ENCODE results near the gene JAML. TPM values are rescaled to one million over a fixed set of nuclear protein-coding genes. Genes with fewer than 3 reads are reported as not detected.

JAML gene
- total and polyA plus RNA-seq, 2 of the 13 experiments (the other 11 are each of a cell fraction or from before 2014, with no cell fraction given), result 2.0 to 3.3 TPM

DNA sequence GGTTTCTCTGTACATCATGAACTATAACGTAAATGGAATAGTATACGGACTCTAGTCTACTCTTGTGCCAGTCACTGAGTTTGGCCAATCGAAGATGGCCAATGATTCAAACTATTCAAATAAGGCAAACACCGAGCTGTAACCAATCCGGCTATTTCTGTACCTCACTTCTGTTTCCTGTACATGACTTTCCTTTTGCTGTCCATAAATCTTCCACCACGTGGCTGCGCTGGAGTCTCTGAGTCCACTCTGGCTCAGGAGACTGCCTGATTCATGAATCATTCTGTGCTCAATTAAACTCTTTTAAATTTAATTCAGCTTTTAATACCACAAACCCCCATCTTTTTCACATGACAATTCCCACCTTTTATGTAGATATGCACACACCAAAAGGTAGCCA, 1.5 kb upstream of the JAML start:
- 93% methylated on average over 7 of the region's 7 CpGs for WGBS (ENCODE audit: low lambda C conversion rate)
- Histone ChIP-seq H3K4me2 (ENCODE audit: low read depth, low read length) (no peak overlapping the region), H3K36me3 (replicated peaks in 1 of 2; ENCODE audit: control insufficient read depth in 1 of 2, insufficient read depth in 2 of 2, low read length in 2 of 2) (peaks cover 0 to 6% of the 10 kb centered on the region in 2 experiments; a peak in 3 of 5 replicates), H4K20me1 (ENCODE audit: insufficient read depth, low read length) (no peaks in the 10 kb centered on the region), H3K27ac (ENCODE audit: extremely low read length, insufficient read depth, low read length) (no peak overlapping the region), H3K79me2 (ENCODE audit: insufficient read depth, low read length) (no peaks in the 10 kb centered on the region), H3K9ac (ENCODE audit: insufficient read depth, low read depth, low read length) (no peak overlapping the region), H3K4me3 (replicated peaks in 1 of 3; ENCODE audit: insufficient read depth in 1 of 3, low read depth in 2 of 3, low read length in 3 of 3) (no peak overlapping the region), H3K27me3 (ENCODE audit: control insufficient read depth in 1 of 2, insufficient read depth in 2 of 2, low read length in 2 of 2) (no peaks in the 10 kb centered on the region), H3K9me3 (ENCODE audit: low read length) (no peaks in the 10 kb centered on the region), H3K4me1 (ENCODE audit: insufficient read depth, low read length) (no peaks in the 10 kb centered on the region), H2AFZ (ENCODE audit: low read length) (no peak overlapping the region)
- BruUV-seq (replicated peaks), result no TSS peak
- in situ Hi-C loops (cut with HindIII; ENCODE audit: extremely low pct_ligation_motif_present, low pct_unique_long_range_greater_than_20kb), result no loop called here
- CTCF ChIA-PET (ENCODE audit: low intra/inter-chr PET ratio, low total read pairs), result no interaction called here
- POLR2A ChIA-PET, result interaction anchor here (1.5 kb wide), 1 partner anchor 14 kb away, joined by 3 read pairs; no protein-coding TSS in a partner anchor
- FAIRE-seq, result no peak
- no peak for DNase-seq (ENCODE audit: low spot score)
- ATAC-seq, result no peak
- TF ChIP-seq MAFF (IDR thresholded peaks at IDR 0.05; ENCODE audit: low read depth, low read length) (no peak), ZNF674 (CRISPR knock-in tag; IDR thresholded peaks at IDR 0.05; ENCODE audit: low read depth) (no peak), ZNF616 (CRISPR knock-in tag; IDR thresholded peaks at IDR 0.05; ENCODE audit: low read depth) (no peak), ZNF749 (CRISPR knock-in tag; IDR thresholded peaks at IDR 0.05; ENCODE audit: borderline replicate concordance) (no peak), GRHL1 (CRISPR knock-in tag; conservative IDR thresholded peaks at IDR 0.05) (no peak), ZNF530 (CRISPR knock-in tag; IDR thresholded peaks at IDR 0.05; ENCODE audit: low read depth) (no peak), XBP1 (CRISPR knock-in tag; IDR thresholded peaks at IDR 0.05) (no peak), SAFB2 (CRISPR knock-in tag; IDR thresholded peaks at IDR 0.05; ENCODE audit: borderline replicate concordance, low read depth) (no peak), ZNF781 (CRISPR knock-in tag; IDR thresholded peaks at IDR 0.05; ENCODE audit: borderline replicate concordance, not compliant biosample characterization) (no peak), KMT2B (CRISPR knock-in tag; IDR thresholded peaks at IDR 0.05) (no peak), MAFG (CRISPR knock-in tag; IDR thresholded peaks at IDR 0.05) (no peak), CENPBD1 (CRISPR knock-in tag; IDR thresholded peaks at IDR 0.05; ENCODE audit: borderline replicate concordance, low read depth) (no peak), ZKSCAN1 (IDR thresholded peaks at IDR 0.05; ENCODE audit: low read length) (no peak), AGO2 (optimal IDR thresholded peaks at IDR 0.05; ENCODE audit: low read depth, low read length) (no peak), NFYB (CRISPR knock-in tag; IDR thresholded peaks at IDR 0.05) (no peak)
- TF ChIP-seq, protein P1, sequence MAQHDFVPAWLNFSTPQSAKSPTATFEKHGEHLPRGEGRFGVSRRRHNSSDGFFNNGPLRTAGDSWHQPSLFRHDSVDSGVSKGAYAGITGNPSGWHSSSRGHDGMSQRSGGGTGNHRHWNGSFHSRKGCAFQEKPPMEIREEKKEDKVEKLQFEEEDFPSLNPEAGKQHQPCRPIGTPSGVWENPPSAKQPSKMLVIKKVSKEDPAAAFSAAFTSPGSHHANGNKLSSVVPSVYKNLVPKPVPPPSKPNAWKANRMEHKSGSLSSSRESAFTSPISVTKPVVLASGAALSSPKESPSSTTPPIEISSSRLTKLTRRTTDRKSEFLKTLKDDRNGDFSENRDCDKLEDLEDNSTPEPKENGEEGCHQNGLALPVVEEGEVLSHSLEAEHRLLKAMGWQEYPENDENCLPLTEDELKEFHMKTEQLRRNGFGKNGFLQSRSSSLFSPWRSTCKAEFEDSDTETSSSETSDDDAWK (CRISPR knock-in tag; IDR thresholded peaks at IDR 0.05), result no peak
- TF ChIP-seq, protein P2, sequence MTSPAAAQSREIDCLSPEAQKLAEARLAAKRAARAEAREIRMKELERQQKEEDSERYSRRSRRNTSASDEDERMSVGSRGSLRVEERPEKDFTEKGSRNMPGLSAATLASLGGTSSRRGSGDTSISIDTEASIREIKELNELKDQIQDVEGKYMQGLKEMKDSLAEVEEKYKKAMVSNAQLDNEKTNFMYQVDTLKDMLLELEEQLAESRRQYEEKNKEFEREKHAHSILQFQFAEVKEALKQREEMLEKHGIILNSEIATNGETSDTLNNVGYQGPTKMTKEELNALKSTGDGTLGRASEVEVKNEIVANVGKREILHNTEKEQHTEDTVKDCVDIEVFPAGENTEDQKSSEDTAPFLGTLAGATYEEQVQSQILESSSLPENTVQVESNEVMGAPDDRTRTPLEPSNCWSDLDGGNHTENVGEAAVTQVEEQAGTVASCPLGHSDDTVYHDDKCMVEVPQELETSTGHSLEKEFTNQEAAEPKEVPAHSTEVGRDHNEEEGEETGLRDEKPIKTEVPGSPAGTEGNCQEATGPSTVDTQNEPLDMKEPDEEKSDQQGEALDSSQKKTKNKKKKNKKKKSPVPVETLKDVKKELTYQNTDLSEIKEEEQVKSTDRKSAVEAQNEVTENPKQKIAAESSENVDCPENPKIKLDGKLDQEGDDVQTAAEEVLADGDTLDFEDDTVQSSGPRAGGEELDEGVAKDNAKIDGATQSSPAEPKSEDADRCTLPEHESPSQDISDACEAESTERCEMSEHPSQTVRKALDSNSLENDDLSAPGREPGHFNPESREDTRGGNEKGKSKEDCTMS (CRISPR knock-in tag; conservative IDR thresholded peaks at IDR 0.05), result no peak
- intact Hi-C loops (cut with micrococcal nuclease; ENCODE audit: unreplicated experiment), result no loop called here
